Subcutaneous abdominal adipose tissue (tissue), 5 donors: ENCODE data around the gene MRS2.

ENCODE experiments used
- H3K27ac ChIP-seq: one replicate; pipeline ENCODE4 v1.7.0; 2013; ENCODE audit warnings: low read depth, mild to moderate bottlenecking, inconsistent platforms, low read length, moderate library complexity
- H3K27me3 ChIP-seq, 5 donors: one replicate each; pipeline ENCODE4 v1.7.0; 2013; ENCODE audit warnings: low read length in 5 of 5, inconsistent platforms in 1 of 5; ENCODE audit not compliant: control insufficient read depth in 5 of 5, insufficient read depth in 4 of 5
- H3K36me3 ChIP-seq, 5 donors: one replicate each; pipeline ENCODE4 v1.7.0; 2013; ENCODE audit warnings: low read length in 5 of 5; ENCODE audit not compliant: control insufficient read depth in 5 of 5, insufficient read depth in 5 of 5
- H3K4me1 ChIP-seq, 5 donors: one replicate each; pipeline ENCODE4 v1.7.0; 2013; ENCODE audit warnings: low read length in 5 of 5, mild to moderate bottlenecking in 3 of 5, moderate library complexity in 1 of 5; ENCODE audit not compliant: control insufficient read depth in 5 of 5, insufficient read depth in 5 of 5
- H3K4me3 ChIP-seq, 5 donors: one replicate each; pipeline ENCODE4 v1.7.0; 2013; ENCODE audit warnings: low read length in 5 of 5, low read depth in 1 of 5
- H3K9ac ChIP-seq, 5 donors: one replicate each; pipeline ENCODE4 v1.7.0; 2013; ENCODE audit warnings: low read length in 5 of 5, mild to moderate bottlenecking in 4 of 5, moderate library complexity in 3 of 5
- H3K9me3 ChIP-seq, 5 donors: one replicate each; pipeline ENCODE4 v1.7.0; 2013; ENCODE audit warnings: low read length in 5 of 5; ENCODE audit not compliant: control insufficient read depth in 5 of 5
- donor health status: healthy.
- donor health status: healthy.
- donor health status: healthy.
- donor health status: healthy.
- donor health status: healthy.

The MRS2 gene

GRCh38 chr6:24445704-24446103, 43.0 kb downstream of the MRS2 start:
- peaks cover 0 to 12% (median 0%) of the 10 kb centered on the region in 5 donors for H3K36me3 ChIP-seq
- no peak overlapping the region for H3K27ac ChIP-seq
- H3K4me1 ChIP-seq, result no peaks in the 10 kb centered on the region
- H3K4me3 ChIP-seq, result no peak overlapping the region
- H3K9me3 ChIP-seq, result no peaks in the 10 kb centered on the region
- no peak overlapping the region for H3K9ac ChIP-seq
- H3K27me3 ChIP-seq, result no peaks in the 10 kb centered on the region

- no peak overlapping the region for H3K9ac ChIP-seq
- H3K9me3 ChIP-seq, result no peaks in the 10 kb centered on the region
- no peak overlapping the region for H3K4me3 ChIP-seq
- peaks cover 0 to 12% (median 0%) of the 10 kb centered on the region in 5 donors for H3K36me3 ChIP-seq
- no peak overlapping the region for H3K27ac ChIP-seq
- peaks cover 0 to 7% (median 0%) of the 10 kb centered on the region in 5 donors for H3K4me1 ChIP-seq
- H3K27me3 ChIP-seq, result no peaks in the 10 kb centered on the region
Observed at GRCh38 chr6:24446670-24447069, 43.9 kb downstream of the MRS2 start.

GRCh38 chr6:24448396-24448795, 45.7 kb downstream of the MRS2 start:
- H3K36me3 ChIP-seq, result peaks cover 0 to 12% (median 0%) of the 10 kb centered on the region in 5 donors
- H3K27ac ChIP-seq, result no peak overlapping the region
- no peaks in the 10 kb centered on the region for H3K9me3 ChIP-seq
- no peak overlapping the region for H3K4me3 ChIP-seq
- H3K27me3 ChIP-seq, result no peaks in the 10 kb centered on the region
- no peak overlapping the region for H3K9ac ChIP-seq
- peaks cover 0 to 13% (median 0%) of the 10 kb centered on the region in 5 donors for H3K4me1 ChIP-seq

GRCh38 chr6:24448828-24449525, 46.2 kb downstream of the MRS2 start:
- peaks cover 0 to 12% (median 0%) of the 10 kb centered on the region in 5 donors for H3K36me3 ChIP-seq
- no peak overlapping the region for H3K27ac ChIP-seq
- H3K27me3 ChIP-seq, result no peaks in the 10 kb centered on the region
- H3K4me3 ChIP-seq, result no peak overlapping the region
- H3K9ac ChIP-seq, result no peak overlapping the region
- H3K9me3 ChIP-seq, result no peaks in the 10 kb centered on the region
- peaks cover 0 to 13% (median 0%) of the 10 kb centered on the region in 5 donors for H3K4me1 ChIP-seq

GRCh38 chr6:24451581-24452388, 49.0 kb downstream of the MRS2 start:
- Histone ChIP-seq H3K27me3 (no peaks in the 10 kb centered on the region), H3K9ac (no peak overlapping the region), H3K27ac (peak overlapping the region; percentile 81), H3K9me3 (no peaks in the 10 kb centered on the region), H3K4me3 (no peak overlapping the region), H3K4me1 (peaks cover 0 to 13% (median 3%) of the 10 kb centered on the region in 5 donors), H3K36me3 (peaks cover 0 to 5% (median 0%) of the 10 kb centered on the region in 5 donors)

GRCh38 chr6:24453921-24454320, 51.2 kb downstream of the MRS2 start:
- H3K36me3 ChIP-seq, result no peaks in the 10 kb centered on the region
- H3K27ac ChIP-seq, result no peak overlapping the region
- peaks cover 0 to 22% (median 10%) of the 10 kb centered on the region in 5 donors for H3K4me1 ChIP-seq
- no peak overlapping the region for H3K4me3 ChIP-seq
- no peaks in the 10 kb centered on the region for H3K9me3 ChIP-seq
- no peaks in the 10 kb centered on the region for H3K27me3 ChIP-seq
- no peak overlapping the region for H3K9ac ChIP-seq

- Histone ChIP-seq H3K36me3 (no peaks in the 10 kb centered on the region), H3K4me1 (peaks cover 0 to 26% (median 10%) of the 10 kb centered on the region in 5 donors), H3K27me3 (no peaks in the 10 kb centered on the region), H3K4me3 (no peak overlapping the region), H3K9me3 (no peaks in the 10 kb centered on the region), H3K27ac (no peak overlapping the region), H3K9ac (no peak overlapping the region)
Observed at GRCh38 chr6:24454452-24454851, 51.7 kb downstream of the MRS2 start.

- Histone ChIP-seq H3K36me3 (no peaks in the 10 kb centered on the region), H3K4me1 (peaks cover 0 to 27% (median 10%) of the 10 kb centered on the region in 5 donors)
Observed at GRCh38 chr6:24455061-24455460, 52.3 kb downstream of the MRS2 start.

GRCh38 chr6:24458134-24458533, 55.4 kb downstream of the MRS2 start:
- Histone ChIP-seq H3K27me3 (no peaks in the 10 kb centered on the region), H3K4me1 (peaks cover 0 to 22% (median 10%) of the 10 kb centered on the region in 5 donors), H3K27ac (no peak overlapping the region), H3K4me3 (no peak overlapping the region), H3K36me3 (no peaks in the 10 kb centered on the region), H3K9me3 (no peaks in the 10 kb centered on the region), H3K9ac (no peak overlapping the region)

More at GRCh38 chr6:24455061-24455460, 52.3 kb downstream of the MRS2 start:
- no peak overlapping the region for H3K4me3 ChIP-seq
- H3K27ac ChIP-seq, result no peak overlapping the region
- no peak overlapping the region for H3K9ac ChIP-seq
- no peaks in the 10 kb centered on the region for H3K27me3 ChIP-seq
- H3K9me3 ChIP-seq, result no peaks in the 10 kb centered on the region

GRCh38 chr6:24458941-24459340, 56.2 kb downstream of the MRS2 start:
- Histone ChIP-seq H3K4me1 (peaks cover 0 to 22% (median 10%) of the 10 kb centered on the region in 5 donors), H3K4me3 (no peak overlapping the region), H3K9ac (no peak overlapping the region), H3K9me3 (no peaks in the 10 kb centered on the region), H3K27ac (no peak overlapping the region), H3K36me3 (no peaks in the 10 kb centered on the region), H3K27me3 (no peaks in the 10 kb centered on the region)
